Hepatocyte (in vitro differentiated cells): ENCODE measurements around the gene PADI3.

Experiments
- EZH2 ChIP-seq: fragments of 200-600 bp; sonication (generic); IDR thresholded peaks from 2 replicates; pipeline ENCODE4 v1.6.1; 2016; ENCODE audit warnings: antibody characterized with exemption, mild to moderate bottlenecking, borderline replicate concordance
- TF ChIP-seq, protein P1 (sequence below): fragments of 200-600 bp; sonication (generic); IDR thresholded peaks from 2 replicates; pipeline ENCODE4 v1.5.1; 2016; ENCODE audit warnings: antibody characterized with exemption, mild to moderate bottlenecking; ENCODE audit not compliant: poor library complexity

DNA sequence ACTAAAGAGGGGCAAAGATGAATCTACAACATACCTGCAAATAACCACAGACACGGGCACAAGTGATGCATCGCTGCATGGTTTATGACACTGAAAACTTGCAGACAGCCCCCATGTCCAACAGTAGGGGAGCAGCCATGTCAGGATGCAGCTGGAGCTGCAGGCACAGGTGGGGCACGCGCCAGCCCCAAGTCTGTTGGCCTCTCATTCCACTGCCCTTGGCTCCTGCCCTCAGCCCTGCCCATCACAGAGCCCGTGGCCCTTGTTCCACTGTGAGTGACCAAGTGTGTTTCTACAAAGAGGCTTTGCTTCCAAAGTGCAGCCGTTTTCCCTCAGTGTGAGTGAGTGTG, 55.9 kb downstream of the PADI3 start:
- TF ChIP-seq, protein P1, sequence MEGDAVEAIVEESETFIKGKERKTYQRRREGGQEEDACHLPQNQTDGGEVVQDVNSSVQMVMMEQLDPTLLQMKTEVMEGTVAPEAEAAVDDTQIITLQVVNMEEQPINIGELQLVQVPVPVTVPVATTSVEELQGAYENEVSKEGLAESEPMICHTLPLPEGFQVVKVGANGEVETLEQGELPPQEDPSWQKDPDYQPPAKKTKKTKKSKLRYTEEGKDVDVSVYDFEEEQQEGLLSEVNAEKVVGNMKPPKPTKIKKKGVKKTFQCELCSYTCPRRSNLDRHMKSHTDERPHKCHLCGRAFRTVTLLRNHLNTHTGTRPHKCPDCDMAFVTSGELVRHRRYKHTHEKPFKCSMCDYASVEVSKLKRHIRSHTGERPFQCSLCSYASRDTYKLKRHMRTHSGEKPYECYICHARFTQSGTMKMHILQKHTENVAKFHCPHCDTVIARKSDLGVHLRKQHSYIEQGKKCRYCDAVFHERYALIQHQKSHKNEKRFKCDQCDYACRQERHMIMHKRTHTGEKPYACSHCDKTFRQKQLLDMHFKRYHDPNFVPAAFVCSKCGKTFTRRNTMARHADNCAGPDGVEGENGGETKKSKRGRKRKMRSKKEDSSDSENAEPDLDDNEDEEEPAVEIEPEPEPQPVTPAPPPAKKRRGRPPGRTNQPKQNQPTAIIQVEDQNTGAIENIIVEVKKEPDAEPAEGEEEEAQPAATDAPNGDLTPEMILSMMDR, result no peak
- TF ChIP-seq EZH2, result no peak
